Inflammatory macrophage treated with lipopolysaccharide for 1 hour (primary cell): ENCODE measurements around the gene TMPRSS12.
A peak's percentile ranks its signal among the peaks of the same experiment; 100 is the strongest.
"Not testable (repeated sequence)": the region's sequence is repeated elsewhere in the genome, so short reads cannot be mapped to it uniquely, and the experiment has no call there.

Experiments
- DNase-seq, 2 donors: peaks; one replicate each; pipeline ENCODE4 v3.0.0-alpha.2; 2020 to 2022

The TMPRSS12 gene

GRCh38 chr12:50842637-50843493 is at the start of gene TMPRSS12:
Gene TMPRSS12 (plus strand): TSS chr12:50842926. CDS start chr12:50842965, 39 bp downstream.
- DNase-seq: no peak

DNA sequence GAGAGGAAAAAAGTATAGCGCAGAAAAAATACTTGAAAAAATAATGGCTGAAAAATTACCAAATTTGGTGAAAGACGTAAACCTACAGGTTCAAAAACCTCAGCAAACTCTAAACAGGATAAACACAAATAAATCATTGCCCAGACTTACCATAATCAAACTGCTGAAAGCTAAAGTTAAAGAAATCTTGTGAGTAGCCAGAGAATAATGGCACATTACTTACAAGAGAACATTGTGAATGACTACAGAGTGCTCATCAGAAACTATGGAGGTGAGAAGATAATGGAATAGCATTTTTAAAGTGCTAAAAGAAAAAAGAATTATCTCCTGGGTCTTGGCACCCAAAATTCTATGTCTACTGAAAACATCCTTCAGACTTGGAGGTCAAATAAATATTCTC is 42.8 kb upstream of the TMPRSS12 start:
- no peak for DNase-seq

DNA sequence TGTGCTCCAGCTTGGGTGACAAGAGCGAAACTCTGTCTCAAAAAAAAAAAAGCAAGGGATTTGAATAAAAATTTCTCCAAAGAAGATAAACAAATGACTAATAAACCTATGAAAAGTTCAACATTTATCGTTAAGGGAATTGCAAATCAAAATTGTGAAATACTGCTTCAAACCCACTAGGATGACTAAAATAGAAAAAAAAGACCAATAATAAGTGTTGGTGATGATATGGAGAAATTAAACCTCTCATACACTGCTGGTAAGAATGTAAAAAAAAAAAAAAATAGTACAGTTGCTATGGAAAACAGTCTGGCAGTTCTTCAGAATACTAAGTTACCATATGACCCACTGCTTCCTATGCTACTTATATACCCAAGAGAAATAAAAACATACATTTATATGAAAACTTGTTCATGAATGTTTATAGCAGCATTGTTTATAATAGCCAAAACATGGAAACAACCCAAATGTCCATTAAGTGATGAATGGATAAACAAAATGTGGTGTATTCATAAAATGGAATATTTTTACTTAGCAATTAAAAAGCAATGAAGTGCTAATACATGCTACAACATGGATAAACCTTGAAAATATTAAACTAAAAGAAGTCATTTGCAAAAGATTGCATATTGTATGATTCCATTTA is 39.4 kb upstream of the TMPRSS12 start:
- DNase-seq: no peak

GRCh38 chr12:50806176-50806575 is 36.5 kb upstream of the TMPRSS12 start:
- DNase-seq: no peak

DNA sequence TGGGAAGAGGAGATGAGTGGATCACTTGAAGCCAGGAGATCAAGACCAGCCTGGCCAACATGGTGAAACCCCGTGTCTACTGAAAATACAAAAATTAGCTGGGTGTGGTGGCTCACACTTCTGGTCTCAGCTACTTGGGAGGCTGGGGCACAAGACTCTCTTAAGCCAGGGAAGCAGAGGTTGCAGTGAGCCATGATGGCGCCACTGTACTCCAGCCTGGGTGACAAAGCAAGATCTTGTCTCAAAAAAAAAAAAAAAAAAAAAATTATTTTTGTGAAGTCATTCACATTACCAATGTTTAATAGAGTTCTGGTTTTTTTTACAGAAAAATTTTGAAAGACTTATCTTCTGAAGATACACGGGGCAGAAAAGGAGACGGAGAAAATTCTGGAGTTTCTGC is 33.6 kb upstream of the TMPRSS12 start:
- not testable (repeated sequence) for DNase-seq

GRCh38 chr12:50814921-50815320 is 27.8 kb upstream of the TMPRSS12 start:
- DNase-seq: not testable (repeated sequence)

DNA sequence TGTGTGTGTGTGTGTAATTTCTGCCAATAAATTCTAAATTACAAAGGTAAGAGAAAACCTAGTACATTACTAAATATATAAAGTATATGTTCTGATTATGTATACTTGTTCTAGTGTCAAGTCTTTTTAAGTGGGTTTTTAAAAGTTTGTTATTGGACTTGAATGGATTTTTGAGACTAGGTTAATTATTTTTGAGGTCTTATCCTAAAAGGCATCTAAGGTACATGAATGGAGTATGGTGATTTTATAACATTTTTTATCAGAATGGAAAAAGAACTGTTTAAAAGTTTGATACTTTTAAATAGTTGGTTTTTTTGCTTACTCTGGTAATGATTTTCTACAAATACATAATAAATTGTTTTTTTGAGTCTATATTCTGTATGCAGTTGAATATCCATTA is 22.5 kb upstream of the TMPRSS12 start:
- no peak for DNase-seq

GRCh38 chr12:50822082-50822481 is 20.6 kb upstream of the TMPRSS12 start:
- no peak for DNase-seq

DNA sequence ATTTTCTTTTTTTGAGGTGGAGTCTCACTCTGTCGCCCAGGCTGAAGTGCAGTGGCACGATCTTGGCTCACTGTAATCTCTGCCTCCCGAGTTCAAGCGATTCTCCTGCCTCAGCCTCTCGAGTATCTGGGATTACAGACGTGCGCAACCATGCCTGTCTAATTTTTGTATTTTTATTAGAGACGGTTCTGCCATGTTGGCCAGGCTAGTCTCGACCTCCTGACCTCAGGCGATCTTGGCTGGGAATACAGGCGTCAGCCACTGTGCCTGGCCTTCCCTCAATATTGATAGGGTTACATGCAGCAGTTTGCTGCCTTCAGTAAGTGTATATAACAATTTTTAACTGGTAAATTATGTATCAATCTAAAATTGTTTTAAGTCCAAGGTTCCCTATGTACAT is 19.0 kb upstream of the TMPRSS12 start:
- not testable (repeated sequence) for DNase-seq

- no peak for DNase-seq
Measured at GRCh38 chr12:50824914-50825313, 17.8 kb upstream of the TMPRSS12 start.

GRCh38 chr12:50825372-50825838 is 17.3 kb upstream of the TMPRSS12 start:
- DNase-seq: peak; percentile 53 to 87

GRCh38 chr12:50828121-50828520 is 14.6 kb upstream of the TMPRSS12 start:
- DNase-seq: no peak

DNA sequence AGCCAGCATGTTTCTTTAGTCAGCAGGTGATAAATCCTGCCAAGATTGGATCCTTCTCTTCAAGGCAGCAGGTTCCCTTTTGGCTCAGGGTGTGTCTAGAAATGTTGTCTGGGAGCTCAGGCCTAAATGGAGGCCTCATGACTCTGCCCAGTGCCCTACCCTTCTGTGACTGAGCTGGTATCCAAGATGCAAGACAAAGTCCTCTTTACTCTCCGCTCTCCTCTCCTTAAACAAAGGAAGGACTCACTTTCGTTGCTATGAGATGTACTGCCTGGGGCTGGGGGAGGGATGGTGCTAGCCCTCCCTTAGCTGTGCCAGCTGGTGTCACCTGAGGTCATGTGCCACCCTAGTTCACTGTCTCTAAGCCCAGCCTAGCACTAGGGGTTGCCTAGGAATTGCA is 13.8 kb upstream of the TMPRSS12 start:
- no peak for DNase-seq

DNA sequence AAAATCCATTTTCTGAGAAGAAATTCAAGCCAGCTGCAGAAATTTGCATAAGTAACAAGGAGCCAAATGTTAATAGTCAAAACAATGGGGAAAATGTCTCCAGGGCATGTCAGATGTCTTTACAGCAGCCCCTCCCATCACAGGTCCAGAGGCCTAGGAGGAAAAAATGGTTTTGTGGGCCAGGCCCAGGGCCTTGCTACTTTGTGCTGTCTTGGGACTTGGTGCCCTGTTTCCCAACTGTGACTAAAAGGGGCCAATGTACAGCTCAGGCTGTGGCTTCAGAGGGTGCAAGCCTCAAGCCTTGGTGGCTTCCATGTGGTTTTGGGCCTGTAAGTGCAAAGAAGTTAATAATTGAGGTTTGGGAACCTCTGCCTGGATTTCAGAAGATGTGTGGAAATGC is 8.9 kb upstream of the TMPRSS12 start:
- not testable (repeated sequence) for DNase-seq

DNA sequence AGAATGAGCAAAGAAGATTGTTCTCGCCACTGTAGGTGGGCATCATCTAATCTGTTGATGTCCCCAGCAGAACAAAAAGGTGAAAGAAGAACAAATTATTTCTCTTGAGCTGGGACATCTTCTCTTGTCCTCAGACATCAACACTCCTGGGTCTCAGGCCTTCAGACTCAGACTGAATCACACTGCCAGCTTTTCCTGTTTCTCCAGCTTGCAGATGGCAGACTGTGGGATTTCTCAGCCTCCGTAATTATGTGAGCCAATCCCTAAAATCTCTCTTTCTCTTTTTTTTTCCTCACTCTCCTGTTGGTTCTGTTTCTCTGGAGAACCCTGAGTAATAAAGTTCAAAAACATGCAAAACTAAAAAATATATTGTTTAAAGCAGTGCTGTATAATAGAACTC is 3.7 kb upstream of the TMPRSS12 start:
- DNase-seq: no peak

DNA sequence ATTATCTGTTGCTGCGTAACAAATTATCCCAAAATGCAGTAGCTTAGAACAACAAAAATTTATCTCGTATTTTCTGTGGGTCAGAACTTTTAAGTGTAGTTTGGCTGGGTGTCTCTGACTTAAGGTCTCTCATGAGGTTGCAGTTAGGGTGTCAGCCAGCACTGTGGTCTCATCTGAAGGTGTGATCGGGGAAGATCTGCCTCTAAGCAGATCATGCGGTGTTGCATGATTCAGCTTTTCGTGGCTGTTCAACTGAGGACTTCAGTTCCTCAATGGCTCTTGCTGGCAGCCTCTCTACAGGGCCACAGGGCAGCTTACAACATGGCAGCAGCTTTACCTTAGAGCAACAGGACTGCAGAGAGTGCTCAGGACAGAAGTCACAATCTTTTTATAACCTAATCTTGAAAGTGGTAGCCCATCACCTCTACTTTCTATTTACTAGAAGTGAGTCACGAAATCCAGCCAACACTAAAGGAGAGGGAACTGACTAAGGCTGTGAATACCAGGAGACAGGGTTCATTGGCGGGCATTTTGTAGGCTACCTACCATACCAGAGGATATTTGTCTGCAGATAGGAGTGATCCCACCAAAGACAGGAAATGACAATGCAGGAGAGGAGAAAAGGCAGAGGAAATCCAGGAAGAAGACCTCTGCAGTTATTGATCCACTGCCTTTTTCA is 1.8 kb upstream of the TMPRSS12 start:
- no peak for DNase-seq

- DNase-seq: no peak
Measured at GRCh38 chr12:50841716-50842531, 802 bp upstream of the TMPRSS12 start.

- DNase-seq: no peak
Measured at GRCh38 chr12:50845021-50845647, 2.4 kb downstream of the TMPRSS12 start.

DNA sequence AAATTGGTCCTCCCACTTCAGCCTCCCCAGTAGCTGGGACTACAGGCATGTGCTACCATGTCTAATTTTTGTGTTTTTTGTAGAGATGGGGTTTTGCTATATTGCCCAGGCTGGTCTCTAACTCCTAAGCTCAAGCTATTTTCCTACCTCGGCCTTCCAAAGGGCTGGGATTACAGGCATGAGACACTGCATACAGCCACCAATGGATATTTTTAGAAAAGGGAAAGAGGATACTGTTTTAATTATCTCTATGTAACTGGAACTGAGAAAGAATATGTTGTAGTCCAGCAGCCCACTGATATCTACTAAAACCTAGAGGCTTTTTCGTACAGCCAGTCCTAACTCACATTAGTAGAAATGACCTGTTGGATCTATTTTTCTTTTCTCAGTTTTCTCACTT is 6.2 kb downstream of the TMPRSS12 start:
- DNase-seq: no peak

GRCh38 chr12:50855218-50855617 is 12.5 kb downstream of the TMPRSS12 start:
- DNase-seq: not testable (repeated sequence)

DNA sequence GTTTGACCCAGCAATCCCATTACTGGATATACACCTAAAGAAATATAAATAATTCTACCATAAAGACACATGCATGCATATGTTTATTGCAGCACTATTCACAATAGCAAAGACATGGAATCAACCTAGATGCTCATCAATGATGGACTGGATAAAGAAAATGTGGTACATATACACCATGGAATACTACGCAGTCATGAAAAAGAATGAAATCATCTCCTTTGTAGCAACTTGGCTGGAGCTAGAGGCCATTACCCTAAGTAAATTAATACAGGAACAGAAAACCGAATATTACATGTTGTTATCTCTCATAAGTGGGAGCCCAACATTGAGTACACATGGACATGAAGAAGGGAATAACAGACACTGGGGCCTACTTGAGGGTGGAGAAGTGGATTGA is 13.0 kb downstream of the TMPRSS12 start:
- DNase-seq: not testable (repeated sequence)

GRCh38 chr12:50859621-50860310 is 17.0 kb downstream of the TMPRSS12 start:
- no peak for DNase-seq
